ENCODE data around the gene SYT9.

SYT9 gene

GRCh38 chr11:7246179-7246578 is 5.5 kb upstream of the SYT9 start:
- ATAC-seq, result no peak
- TF ChIP-seq ZC3H10 (CRISPR knock-in tag; IDR thresholded peaks at IDR 0.05) (no peak), ESRRG (CRISPR knock-in tag; IDR thresholded peaks at IDR 0.05) (no peak), ZFP3 (CRISPR knock-in tag; IDR thresholded peaks at IDR 0.05) (no peak), TOX (CRISPR knock-in tag; IDR thresholded peaks at IDR 0.05; ENCODE audit: borderline replicate concordance) (no peak), PATZ1 (CRISPR knock-in tag; IDR thresholded peaks at IDR 0.05; ENCODE audit: borderline replicate concordance) (no peak), ISL1 (CRISPR knock-in tag; IDR thresholded peaks at IDR 0.05) (no peak), TCF4 (CRISPR knock-in tag; IDR thresholded peaks at IDR 0.05; ENCODE audit: borderline replicate concordance) (no peak), ARNTL (CRISPR knock-in tag; IDR thresholded peaks at IDR 0.05; ENCODE audit: borderline replicate concordance, low read depth) (no peak), POU6F1 (CRISPR knock-in tag; IDR thresholded peaks at IDR 0.05; ENCODE audit: borderline replicate concordance, low read depth) (no peak), ZNF565 (CRISPR knock-in tag; conservative IDR thresholded peaks at IDR 0.05; ENCODE audit: low read depth) (no peak), ZNF70 (CRISPR knock-in tag; IDR thresholded peaks at IDR 0.05) (no peak), PPARA (CRISPR knock-in tag; IDR thresholded peaks at IDR 0.05; ENCODE audit: borderline replicate concordance) (no peak), RARB (CRISPR knock-in tag; IDR thresholded peaks at IDR 0.05) (no peak), CREB5 (CRISPR knock-in tag; IDR thresholded peaks at IDR 0.05; ENCODE audit: low read depth) (no peak), SNAI2 (CRISPR knock-in tag; IDR thresholded peaks at IDR 0.05) (no peak), ZNF8 (CRISPR knock-in tag; IDR thresholded peaks at IDR 0.05) (no peak)
- TF ChIP-seq, protein P1, sequence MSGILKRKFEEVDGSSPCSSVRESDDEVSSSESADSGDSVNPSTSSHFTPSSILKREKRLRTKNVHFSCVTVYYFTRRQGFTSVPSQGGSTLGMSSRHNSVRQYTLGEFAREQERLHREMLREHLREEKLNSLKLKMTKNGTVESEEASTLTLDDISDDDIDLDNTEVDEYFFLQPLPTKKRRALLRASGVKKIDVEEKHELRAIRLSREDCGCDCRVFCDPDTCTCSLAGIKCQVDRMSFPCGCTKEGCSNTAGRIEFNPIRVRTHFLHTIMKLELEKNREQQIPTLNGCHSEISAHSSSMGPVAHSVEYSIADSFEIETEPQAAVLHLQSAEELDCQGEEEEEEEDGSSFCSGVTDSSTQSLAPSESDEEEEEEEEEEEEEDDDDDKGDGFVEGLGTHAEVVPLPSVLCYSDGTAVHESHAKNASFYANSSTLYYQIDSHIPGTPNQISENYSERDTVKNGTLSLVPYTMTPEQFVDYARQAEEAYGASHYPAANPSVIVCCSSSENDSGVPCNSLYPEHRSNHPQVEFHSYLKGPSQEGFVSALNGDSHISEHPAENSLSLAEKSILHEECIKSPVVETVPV (CRISPR knock-in tag; IDR thresholded peaks at IDR 0.05), result no peak

DNA sequence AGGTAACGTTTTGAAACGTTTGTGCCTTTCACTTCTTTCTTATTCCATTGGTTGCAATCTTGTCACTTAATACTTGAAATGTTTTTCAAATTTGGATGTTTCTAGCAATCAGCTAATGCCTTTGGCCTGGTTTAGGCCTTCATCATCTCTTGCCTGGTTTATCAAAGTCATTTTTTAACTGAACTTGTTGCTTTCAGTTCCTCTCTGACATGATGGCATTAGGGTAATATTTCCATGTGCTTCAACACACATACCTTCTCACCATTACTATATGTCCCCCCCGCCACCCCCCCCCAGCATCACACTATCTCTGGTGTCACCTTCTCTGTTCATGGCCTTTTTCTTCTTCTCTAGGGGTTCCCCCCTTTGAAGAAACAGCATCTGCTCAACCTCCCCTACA is 1.5 kb upstream of the SYT9 start:
- TF ChIP-seq POU6F1 (CRISPR knock-in tag; IDR thresholded peaks at IDR 0.05; ENCODE audit: borderline replicate concordance, low read depth), result no peak
- no peak for TF ChIP-seq ZFP3 (CRISPR knock-in tag; IDR thresholded peaks at IDR 0.05)
- no peak for TF ChIP-seq ARNTL (CRISPR knock-in tag; IDR thresholded peaks at IDR 0.05; ENCODE audit: borderline replicate concordance, low read depth)
- TF ChIP-seq ZC3H10 (CRISPR knock-in tag; IDR thresholded peaks at IDR 0.05), result no peak
- TF ChIP-seq, protein P1 (CRISPR knock-in tag; IDR thresholded peaks at IDR 0.05), result no peak
- no peak for TF ChIP-seq TCF4 (CRISPR knock-in tag; IDR thresholded peaks at IDR 0.05; ENCODE audit: borderline replicate concordance)
- no peak for TF ChIP-seq BACH2 (CRISPR knock-in tag; IDR thresholded peaks at IDR 0.05; ENCODE audit: borderline replicate concordance)
- TF ChIP-seq TOX (CRISPR knock-in tag; IDR thresholded peaks at IDR 0.05; ENCODE audit: borderline replicate concordance), result no peak
- TF ChIP-seq ZFP30 (CRISPR knock-in tag; IDR thresholded peaks at IDR 0.05), result no peak
- no peak for TF ChIP-seq SNAI2 (CRISPR knock-in tag; IDR thresholded peaks at IDR 0.05)
- TF ChIP-seq CSDC2 (CRISPR knock-in tag; IDR thresholded peaks at IDR 0.05), result no peak
- TF ChIP-seq ZNF8 (CRISPR knock-in tag; IDR thresholded peaks at IDR 0.05), result no peak
- TF ChIP-seq GLIS3 (CRISPR knock-in tag; IDR thresholded peaks at IDR 0.05), result no peak
- TF ChIP-seq OSR1 (CRISPR knock-in tag; IDR thresholded peaks at IDR 0.05), result no peak
- ATAC-seq, result no peak
